HG02870 (cell line): ENCODE data around the gene RBFOX1.

Experiments used
- ATAC-seq: cut with Tn5 transposase; IDR thresholded peaks from one replicate; pipeline ENCODE4 v1.9.1; 2021; ENCODE audit warnings: mild to moderate bottlenecking, moderate library complexity; ENCODE audit not compliant: unreplicated experiment

The RBFOX1 gene

GRCh38 chr16:7372095-7372494 lies 39.5 kb downstream of the RBFOX1 start:
- no peak for ATAC-seq

- no peak for ATAC-seq
Observed at GRCh38 chr16:7373776-7374175, 41.1 kb downstream of the RBFOX1 start.

- no peak for ATAC-seq
Observed at GRCh38 chr16:7374614-7375174, 42.0 kb downstream of the RBFOX1 start.

- ATAC-seq, result no peak
Observed at GRCh38 chr16:7376227-7376626, 43.6 kb downstream of the RBFOX1 start.

GRCh38 chr16:7377231-7377630 lies 44.6 kb downstream of the RBFOX1 start:
- no peak for ATAC-seq

- ATAC-seq, result no peak
Observed at GRCh38 chr16:7378024-7378695, 45.5 kb downstream of the RBFOX1 start.

- no peak for ATAC-seq
Observed at GRCh38 chr16:7380441-7380840, 47.8 kb downstream of the RBFOX1 start.

GRCh38 chr16:7380911-7381310 lies 48.3 kb downstream of the RBFOX1 start:
- no peak for ATAC-seq

GRCh38 chr16:7381671-7382070 lies 49.0 kb downstream of the RBFOX1 start:
- no peak for ATAC-seq

- no peak for ATAC-seq
Observed at GRCh38 chr16:7382521-7382920, 49.9 kb downstream of the RBFOX1 start.

- no peak for ATAC-seq
Observed at GRCh38 chr16:7390974-7391373, 58.3 kb downstream of the RBFOX1 start.

GRCh38 chr16:7391694-7392093 lies 59.0 kb downstream of the RBFOX1 start:
- no peak for ATAC-seq

- ATAC-seq, result no peak
Observed at GRCh38 chr16:7392206-7392605, 59.6 kb downstream of the RBFOX1 start.

- no peak for ATAC-seq
Observed at GRCh38 chr16:7393680-7394079, 61.0 kb downstream of the RBFOX1 start.

GRCh38 chr16:7394720-7395336 lies 62.2 kb downstream of the RBFOX1 start:
- no peak for ATAC-seq

GRCh38 chr16:7397901-7398300 lies 65.3 kb downstream of the RBFOX1 start:
- no peak for ATAC-seq

- ATAC-seq, result no peak
Observed at GRCh38 chr16:7398536-7398935, 65.9 kb downstream of the RBFOX1 start.

GRCh38 chr16:7399296-7399695 lies 66.7 kb downstream of the RBFOX1 start:
- ATAC-seq, result no peak

GRCh38 chr16:7400117-7400890 lies 67.7 kb downstream of the RBFOX1 start:
- no peak for ATAC-seq

GRCh38 chr16:7404217-7404616 lies 71.6 kb downstream of the RBFOX1 start:
- no peak for ATAC-seq

- no peak for ATAC-seq
Observed at GRCh38 chr16:7405166-7405565, 72.5 kb downstream of the RBFOX1 start.
